PC-9 (cell line): ENCODE results near the gene CYB5R4.

Experiments
- EZH2 ChIP-seq: fragments of 200-600 bp; sonication (generic); IDR thresholded peaks from 2 replicates; pipeline ENCODE4 v1.8.0; 2017; ENCODE audit warnings: antibody characterized with exemption, low read depth
- TF ChIP-seq, protein P1 (sequence below): fragments of 200-600 bp; sonication (generic); conservative IDR thresholded peaks from 2 replicates; pipeline ENCODE4 v1.6.1; 2017; ENCODE audit warnings: mixed run types, antibody characterized with exemption, mild to moderate bottlenecking, moderate library complexity

DNA sequence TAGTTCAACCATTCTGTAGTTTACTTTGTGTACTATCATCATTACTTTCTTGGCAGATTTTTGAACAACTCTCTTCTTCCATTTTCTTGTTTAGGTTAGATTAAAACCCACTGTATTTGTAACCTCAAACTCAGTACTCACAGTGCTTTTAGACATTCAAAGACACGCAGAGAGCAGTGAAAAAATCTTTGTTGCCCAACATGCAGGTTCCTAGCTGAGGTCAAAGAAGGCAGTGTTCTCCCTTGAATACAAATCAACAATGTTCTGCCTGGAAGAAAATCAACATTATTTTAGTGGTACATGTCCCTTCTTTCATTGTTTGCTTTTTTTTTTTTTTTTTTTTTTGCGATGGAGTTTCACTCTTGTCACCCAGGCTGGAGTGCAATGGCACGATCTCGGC, 11.2 kb downstream of the CYB5R4 start:
- TF ChIP-seq, protein P1, sequence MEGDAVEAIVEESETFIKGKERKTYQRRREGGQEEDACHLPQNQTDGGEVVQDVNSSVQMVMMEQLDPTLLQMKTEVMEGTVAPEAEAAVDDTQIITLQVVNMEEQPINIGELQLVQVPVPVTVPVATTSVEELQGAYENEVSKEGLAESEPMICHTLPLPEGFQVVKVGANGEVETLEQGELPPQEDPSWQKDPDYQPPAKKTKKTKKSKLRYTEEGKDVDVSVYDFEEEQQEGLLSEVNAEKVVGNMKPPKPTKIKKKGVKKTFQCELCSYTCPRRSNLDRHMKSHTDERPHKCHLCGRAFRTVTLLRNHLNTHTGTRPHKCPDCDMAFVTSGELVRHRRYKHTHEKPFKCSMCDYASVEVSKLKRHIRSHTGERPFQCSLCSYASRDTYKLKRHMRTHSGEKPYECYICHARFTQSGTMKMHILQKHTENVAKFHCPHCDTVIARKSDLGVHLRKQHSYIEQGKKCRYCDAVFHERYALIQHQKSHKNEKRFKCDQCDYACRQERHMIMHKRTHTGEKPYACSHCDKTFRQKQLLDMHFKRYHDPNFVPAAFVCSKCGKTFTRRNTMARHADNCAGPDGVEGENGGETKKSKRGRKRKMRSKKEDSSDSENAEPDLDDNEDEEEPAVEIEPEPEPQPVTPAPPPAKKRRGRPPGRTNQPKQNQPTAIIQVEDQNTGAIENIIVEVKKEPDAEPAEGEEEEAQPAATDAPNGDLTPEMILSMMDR, result no peak
- TF ChIP-seq EZH2, result no peak
